Astrocyte of the cerebellum (primary cell): ENCODE results near the gene HRH3.

ENCODE experiments used
- DNase-seq: peaks from one replicate; pipeline ENCODE4 v3.0.0-alpha.2; 2011; ENCODE audit warnings: low read depth
- H3K4me3 ChIP-seq: 2 replicates; pipeline ENCODE4 v1.5.1; 2011; ENCODE audit warnings: mild to moderate bottlenecking, low read depth, low read length, moderate library complexity
- in situ Hi-C: cut with HindIII; loops from 2 replicates; pipeline ENCODE4 v1.10.0; 2017; ENCODE audit warnings: low sequenced_read_pairs
- TF ChIP-seq, protein P1 (sequence below): IDR thresholded peaks from 2 replicates; pipeline ENCODE4 v1.5.1; 2012; ENCODE audit warnings: low read length, low read depth, moderate library complexity, mild to moderate bottlenecking; ENCODE audit errors: missing control alignments

Gene HRH3

DNA sequence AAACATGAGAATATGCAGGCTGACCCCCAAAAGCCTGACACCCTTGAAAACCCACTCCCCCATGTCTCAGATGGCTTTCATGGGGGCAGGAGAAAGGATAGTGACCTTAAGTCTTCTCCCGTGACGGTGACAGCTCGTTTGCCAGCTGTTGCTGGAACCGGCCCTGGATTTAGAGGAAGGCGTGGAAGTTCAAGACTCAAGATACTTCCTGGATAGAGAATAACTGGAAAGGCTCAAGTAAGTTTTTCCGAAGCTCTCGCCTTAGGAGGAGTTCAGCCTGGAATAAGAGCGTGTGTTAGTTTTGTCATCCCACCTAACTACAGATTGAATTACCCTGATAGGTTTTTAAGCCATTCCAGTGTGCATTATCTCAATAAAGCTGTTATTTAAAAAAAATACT lies 48.8 kb downstream of the HRH3 start:
- TF ChIP-seq, protein P1, sequence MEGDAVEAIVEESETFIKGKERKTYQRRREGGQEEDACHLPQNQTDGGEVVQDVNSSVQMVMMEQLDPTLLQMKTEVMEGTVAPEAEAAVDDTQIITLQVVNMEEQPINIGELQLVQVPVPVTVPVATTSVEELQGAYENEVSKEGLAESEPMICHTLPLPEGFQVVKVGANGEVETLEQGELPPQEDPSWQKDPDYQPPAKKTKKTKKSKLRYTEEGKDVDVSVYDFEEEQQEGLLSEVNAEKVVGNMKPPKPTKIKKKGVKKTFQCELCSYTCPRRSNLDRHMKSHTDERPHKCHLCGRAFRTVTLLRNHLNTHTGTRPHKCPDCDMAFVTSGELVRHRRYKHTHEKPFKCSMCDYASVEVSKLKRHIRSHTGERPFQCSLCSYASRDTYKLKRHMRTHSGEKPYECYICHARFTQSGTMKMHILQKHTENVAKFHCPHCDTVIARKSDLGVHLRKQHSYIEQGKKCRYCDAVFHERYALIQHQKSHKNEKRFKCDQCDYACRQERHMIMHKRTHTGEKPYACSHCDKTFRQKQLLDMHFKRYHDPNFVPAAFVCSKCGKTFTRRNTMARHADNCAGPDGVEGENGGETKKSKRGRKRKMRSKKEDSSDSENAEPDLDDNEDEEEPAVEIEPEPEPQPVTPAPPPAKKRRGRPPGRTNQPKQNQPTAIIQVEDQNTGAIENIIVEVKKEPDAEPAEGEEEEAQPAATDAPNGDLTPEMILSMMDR, result no peak
- in situ Hi-C loops, result no loop called here
- DNase-seq, result no peak
- H3K4me3 ChIP-seq, result no peak overlapping the region

DNA sequence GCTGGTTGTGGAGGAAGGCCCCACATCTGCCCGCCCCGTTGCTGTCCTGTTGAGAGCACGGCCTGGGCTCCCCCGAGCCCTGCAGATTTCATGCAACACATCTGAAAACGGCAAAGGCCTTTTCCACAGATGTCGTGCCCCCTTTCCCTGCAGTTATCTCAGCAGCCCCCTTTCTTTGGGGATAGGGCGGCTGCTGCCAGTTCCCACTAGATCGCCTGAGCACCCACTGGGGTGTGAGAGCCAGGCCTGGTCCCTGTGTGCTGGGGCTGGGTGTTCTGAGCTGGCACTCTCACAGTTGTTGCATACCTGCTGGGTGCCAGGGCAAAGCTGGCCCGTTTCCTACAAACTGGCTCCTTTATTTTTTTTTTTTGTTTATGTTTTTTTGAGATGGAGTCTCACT lies 49.5 kb downstream of the HRH3 start:
- no peak overlapping the region for H3K4me3 ChIP-seq
- TF ChIP-seq, protein P1, result no peak
- in situ Hi-C loops, result no loop called here
- DNase-seq, result no peak

DNA sequence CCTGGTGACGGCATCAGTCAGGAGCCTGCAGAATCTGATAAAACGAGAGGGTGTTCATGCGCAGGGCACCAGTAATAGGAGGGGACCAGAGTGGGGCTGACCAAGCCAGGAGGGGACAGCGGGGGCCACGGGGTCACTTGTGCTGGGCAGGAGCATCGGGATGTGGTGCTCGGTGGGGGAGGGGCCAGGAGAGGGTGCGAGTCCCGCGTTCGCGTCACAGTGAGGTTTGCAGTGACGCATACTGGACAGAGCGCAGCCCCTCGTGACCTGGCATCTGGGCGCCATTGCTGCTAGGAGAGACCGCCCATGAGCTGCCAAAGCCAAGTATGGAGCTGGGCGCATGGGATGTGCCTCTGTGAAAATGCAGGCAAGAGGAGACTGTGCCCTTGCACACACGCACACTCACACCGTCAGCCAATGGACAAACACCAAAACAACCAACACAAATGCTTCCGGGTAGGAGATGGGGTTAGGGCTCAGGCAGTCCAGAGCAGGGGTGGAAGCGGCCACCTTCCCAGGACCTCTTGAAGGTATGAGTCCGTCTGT lies 51.1 kb downstream of the HRH3 start:
- TF ChIP-seq, protein P1, result no peak
- no peak for DNase-seq
- no peak overlapping the region for H3K4me3 ChIP-seq
- in situ Hi-C loops, result no loop called here

DNA sequence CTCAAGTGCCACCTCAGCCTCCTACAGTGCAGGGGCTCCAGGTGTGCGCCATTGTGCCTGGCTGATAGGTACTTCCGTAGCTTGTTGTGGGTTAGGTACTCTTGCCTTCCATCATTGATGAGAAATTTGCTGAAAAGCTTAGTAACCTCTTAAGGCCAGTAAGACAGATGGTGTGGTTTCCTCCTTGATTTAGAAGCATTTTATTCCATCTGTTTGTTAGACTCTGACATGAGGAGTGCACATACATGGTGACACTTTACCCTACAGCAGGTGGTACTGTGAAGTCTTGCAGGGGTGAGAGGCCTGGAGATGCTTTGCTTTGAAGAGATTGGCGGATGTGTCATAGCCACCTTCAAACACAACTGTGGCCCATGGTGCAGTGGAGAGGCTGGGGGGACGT lies 52.0 kb downstream of the HRH3 start:
- H3K4me3 ChIP-seq, result no peak overlapping the region
- in situ Hi-C loops, result no loop called here
- no peak for DNase-seq
- TF ChIP-seq, protein P1, result no peak

DNA sequence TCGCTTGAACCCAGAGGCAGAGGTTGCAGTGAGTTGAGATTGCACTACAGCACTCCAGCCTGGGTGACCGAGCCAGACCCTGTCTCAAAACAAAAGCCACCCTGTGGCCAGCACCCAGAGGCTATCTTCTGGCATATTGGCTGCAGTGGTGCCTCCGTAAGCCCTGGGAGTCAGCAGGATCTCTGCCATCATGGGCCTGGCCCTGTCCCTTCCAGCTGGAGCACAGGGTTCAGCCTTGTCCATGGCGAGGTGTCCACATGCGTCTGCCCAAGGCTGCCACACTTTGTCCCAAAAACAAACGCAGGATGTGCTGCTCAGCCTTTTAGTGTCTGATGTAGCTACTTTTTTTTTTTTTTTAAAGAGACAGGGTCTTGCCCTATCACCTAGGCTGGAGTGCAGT lies 52.6 kb downstream of the HRH3 start:
- DNase-seq, result no peak
- in situ Hi-C loops, result no loop called here
- H3K4me3 ChIP-seq, result no peak overlapping the region
- TF ChIP-seq, protein P1, result no peak

DNA sequence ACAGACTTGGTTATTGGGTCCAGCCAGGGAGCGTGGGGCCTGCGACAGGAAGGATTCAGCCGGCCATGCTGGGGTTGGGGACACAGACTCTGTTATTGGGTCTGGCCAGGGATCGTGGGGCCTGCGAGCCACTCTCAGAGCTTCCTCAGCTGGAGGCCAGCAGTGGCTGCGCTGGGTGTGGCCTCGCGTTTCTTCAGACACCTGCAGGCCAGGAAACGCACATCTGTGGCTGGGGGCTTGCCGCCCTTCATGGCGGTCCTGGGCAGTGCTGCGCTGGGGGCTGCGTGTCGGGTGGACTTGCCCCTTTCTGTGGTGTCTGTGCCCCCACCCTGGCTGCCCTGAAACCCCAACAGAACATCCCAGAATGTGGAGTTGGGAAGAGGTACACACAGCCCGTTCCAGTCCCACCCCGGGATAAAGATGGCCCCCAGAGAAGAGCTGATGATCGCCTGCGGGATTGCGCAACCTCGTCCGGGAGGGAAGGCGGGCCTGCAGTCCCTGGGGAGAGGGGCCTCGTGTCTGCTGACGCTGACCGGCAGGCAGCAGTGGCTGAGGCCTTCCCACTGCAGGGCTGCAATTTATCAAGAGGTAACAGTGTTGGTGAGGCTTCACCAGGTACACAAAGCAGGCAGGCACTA lies 54.2 kb downstream of the HRH3 start:
- H3K4me3 ChIP-seq, result no peak overlapping the region
- TF ChIP-seq, protein P1, result no peak
- DNase-seq, result no peak
- in situ Hi-C loops, result no loop called here
